Activated CD4-positive, alpha-beta T cell treated with anti-CD3 and anti-CD28 coated beads for 36 hours (primary cell): ENCODE data around the gene SLC22A4. TPM values are rescaled to one million over a fixed set of nuclear protein-coding genes. Genes with fewer than 3 reads are reported as not detected.
A peak's percentile ranks its signal among the peaks of the same experiment; 100 is the strongest.

Experiments
- ATAC-seq: fragments of 200-7000 bp; cut with Tn5 transposase; one replicate; pipeline ENCODE4 v1.10.0; 2021; ENCODE audit warnings: mild to moderate bottlenecking, moderate library complexity
- CTCF ChIA-PET: fragments of 350-600 bp; sonication (Branson Sonifier 250); formaldehyde crosslinking; loops from one replicate; lab custom pipeline; 2021; ENCODE audit warnings: antibody characterized with exemption; lab: Charles Lee
- POLR2A ChIA-PET: fragments of 350-600 bp; sonication (Branson Sonifier 250); formaldehyde crosslinking; loops from one replicate; lab custom pipeline; 2021; ENCODE audit warnings: antibody characterized with exemption, inconsistent platforms; lab: Charles Lee
- DNase-seq: peaks from one replicate; pipeline ENCODE4 v3.0.0-alpha.2; 2020
- H3K27ac Mint-ChIP-seq: one replicate; pipeline ENCODE4 v1.8.0; 2021; ENCODE audit warnings: mixed read lengths
- H3K27me3 Mint-ChIP-seq: one replicate; pipeline ENCODE4 v1.8.0; 2021; ENCODE audit warnings: mixed read lengths
- H3K36me3 Mint-ChIP-seq: one replicate; pipeline ENCODE4 v1.8.0; 2021; ENCODE audit warnings: low read depth, mixed read lengths
- H3K4me1 Mint-ChIP-seq: one replicate; pipeline ENCODE4 v1.8.0; 2021; ENCODE audit warnings: mixed read lengths
- H3K4me3 Mint-ChIP-seq: one replicate; pipeline ENCODE4 v1.8.0; 2021; ENCODE audit warnings: mild to moderate bottlenecking, moderate library complexity, mixed read lengths
- H3K9me3 Mint-ChIP-seq: one replicate; pipeline ENCODE4 v1.8.0; 2021; ENCODE audit warnings: low read depth, mixed read lengths
- intact Hi-C, 2 experiments: fragments of 100-400 bp; cut with DNase I in 1 of 2; cut with micrococcal nuclease in 1 of 2; formaldehyde crosslinking; loops; one replicate each; pipeline versions ENCODE4 v1.14.2 to v1.15.1; 2022 to 2024; cut with DNase I, micrococcal nuclease
- total RNA-seq, 2 experiments: library from RNA; stranded (reverse); gene quantifications; one replicate each; pipeline ENCODE4 v1.2.3, GENCODE V29; 2021

SLC22A4 gene
- total RNA-seq, 2 experiments from 2014 or later, result 0.66 to 1.1 TPM

- H3K4me1 Mint-ChIP-seq, result peaks cover 12% of the 10 kb centered on the region
- intact Hi-C loops, result no loop called here
- ChIA-PET CTCF (no interaction called here), POLR2A (no interaction called here)
- no peaks in the 10 kb centered on the region for H3K36me3 Mint-ChIP-seq
- ATAC-seq (no peak), DNase-seq (peak; percentile 5)
- H3K27ac Mint-ChIP-seq, result no peak within 1 kb of the TSS
- H3K9me3 Mint-ChIP-seq, result no peaks in the 10 kb centered on the region
- no peak within 1 kb of the TSS for H3K4me3 Mint-ChIP-seq
- H3K27me3 Mint-ChIP-seq, result peaks cover 6% of the 10 kb centered on the region
Measured at GRCh38 chr5:132257131-132258101, 36.8 kb upstream of the SLC22A4 start, which contains the start of gene PDLIM4. Gene PDLIM4 (plus strand): TSS chr5:132257696. CDS start chr5:132257735, 39 bp downstream.

- no peak overlapping the region for H3K4me3 Mint-ChIP-seq
Measured at GRCh38 chr5:132258102-132259068, 35.8 kb upstream of the SLC22A4 start.

GRCh38 chr5:132259069-132259851, 34.9 kb upstream of the SLC22A4 start:
- CTCF ChIA-PET, result interaction anchor here (0.6 to 1.2 kb wide), 2 partner anchors 16 to 66 kb away, joined by 5 to 6 read pairs; no protein-coding TSS in a partner anchor
- no peak overlapping the region for H3K4me3 Mint-ChIP-seq
- H3K27me3 Mint-ChIP-seq, result peaks cover 6% of the 10 kb centered on the region
- POLR2A ChIA-PET, result no interaction called here
- intact Hi-C loops, result no loop called here
- no peaks in the 10 kb centered on the region for H3K36me3 Mint-ChIP-seq
- H3K9me3 Mint-ChIP-seq, result no peaks in the 10 kb centered on the region
- peaks cover 22% of the 10 kb centered on the region for H3K4me1 Mint-ChIP-seq
- ATAC-seq (no peak), DNase-seq (peak; percentile 3)
- no peak overlapping the region for H3K27ac Mint-ChIP-seq

More at GRCh38 chr5:132258102-132259068, 35.8 kb upstream of the SLC22A4 start:
- CTCF ChIA-PET, result no interaction called here
- Mint-ChIP-seq H3K36me3 (no peaks in the 10 kb centered on the region), H3K4me1 (peaks cover 15% of the 10 kb centered on the region), H3K9me3 (no peaks in the 10 kb centered on the region), H3K27ac (no peak overlapping the region), H3K27me3 (peaks cover 6% of the 10 kb centered on the region)
- POLR2A ChIA-PET, result no interaction called here
- ATAC-seq (no peak), DNase-seq (peak; percentile 4)
- intact Hi-C loops, result no loop called here

- no peak overlapping the region for H3K4me3 Mint-ChIP-seq
- no peak overlapping the region for H3K27ac Mint-ChIP-seq
- intact Hi-C loops, result no loop called here
- CTCF ChIA-PET, result interaction anchor here (0.5 to 1.2 kb wide), 2 partner anchors 15 to 339 kb away, joined by 3 to 5 read pairs; no protein-coding TSS in a partner anchor
- POLR2A ChIA-PET, result no interaction called here
- H3K4me1 Mint-ChIP-seq, result peaks cover 27% of the 10 kb centered on the region
- peaks cover 6% of the 10 kb centered on the region for H3K27me3 Mint-ChIP-seq
- DNase-seq, result peak; percentile 33
- H3K36me3 Mint-ChIP-seq, result no peaks in the 10 kb centered on the region
- peak; percentile 34 for ATAC-seq
- no peaks in the 10 kb centered on the region for H3K9me3 Mint-ChIP-seq
Measured at GRCh38 chr5:132260051-132260450, 34.1 kb upstream of the SLC22A4 start.

DNA sequence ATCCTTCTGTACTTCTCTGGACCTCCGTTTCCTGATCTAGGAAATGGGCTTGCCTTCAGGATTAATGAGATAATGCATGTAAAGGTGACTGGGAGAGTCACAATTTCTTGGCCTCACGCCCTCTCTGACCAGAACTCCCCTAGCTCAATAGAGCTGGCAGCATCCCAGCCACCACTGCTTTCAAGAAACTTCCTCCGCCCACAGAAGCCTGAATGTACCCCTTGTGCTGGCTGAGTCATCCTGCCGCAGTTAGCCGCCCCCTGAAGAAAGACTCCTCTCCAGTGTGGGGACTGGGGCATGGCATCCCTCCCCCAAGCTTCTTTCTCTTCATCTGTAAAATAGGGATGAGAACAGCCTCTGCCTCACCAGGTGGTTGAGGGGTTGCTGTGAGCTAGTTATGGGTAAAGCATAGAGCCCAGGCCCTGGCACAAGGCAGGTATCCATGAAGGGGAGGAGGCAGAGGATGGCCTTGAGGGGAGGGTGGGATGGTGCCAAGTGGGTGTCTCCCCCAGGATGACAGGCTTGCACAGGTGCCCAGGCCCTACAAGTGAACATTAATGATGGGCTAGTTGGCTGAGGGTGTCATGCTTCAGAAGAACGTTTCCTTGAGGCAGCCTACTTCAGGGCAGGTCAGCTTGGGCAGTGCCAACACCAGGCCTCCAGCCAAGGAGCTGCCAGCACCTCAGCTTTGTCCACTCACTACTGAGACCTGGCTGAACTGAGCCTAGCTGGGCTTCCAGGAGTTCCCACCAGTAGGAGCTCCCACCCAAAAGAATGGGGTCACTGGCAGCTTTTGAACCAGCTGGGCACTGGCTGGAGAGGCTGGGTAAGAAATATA, 33.3 kb upstream of the SLC22A4 start:
- Mint-ChIP-seq H3K36me3 (no peaks in the 10 kb centered on the region), H3K27ac (no peak overlapping the region), H3K4me3 (no peak overlapping the region), H3K4me1 (peaks cover 27% of the 10 kb centered on the region), H3K9me3 (no peaks in the 10 kb centered on the region), H3K27me3 (peaks cover 6% of the 10 kb centered on the region)
- ChIA-PET CTCF (interaction anchor here (1.1 to 1.6 kb wide), 4 partner anchors 14 to 240 kb away, joined by 4 to 5 read pairs (median 4); no protein-coding TSS in a partner anchor), POLR2A (interaction anchor here (0.6 to 0.9 kb wide), 2 partner anchors 10 to 62 kb away, joined by 3 read pairs; no protein-coding TSS in a partner anchor)
- intact Hi-C loops, result no loop called here
- DNase-seq, result peak; percentile 65
- ATAC-seq, result peak; percentile 63

DNA sequence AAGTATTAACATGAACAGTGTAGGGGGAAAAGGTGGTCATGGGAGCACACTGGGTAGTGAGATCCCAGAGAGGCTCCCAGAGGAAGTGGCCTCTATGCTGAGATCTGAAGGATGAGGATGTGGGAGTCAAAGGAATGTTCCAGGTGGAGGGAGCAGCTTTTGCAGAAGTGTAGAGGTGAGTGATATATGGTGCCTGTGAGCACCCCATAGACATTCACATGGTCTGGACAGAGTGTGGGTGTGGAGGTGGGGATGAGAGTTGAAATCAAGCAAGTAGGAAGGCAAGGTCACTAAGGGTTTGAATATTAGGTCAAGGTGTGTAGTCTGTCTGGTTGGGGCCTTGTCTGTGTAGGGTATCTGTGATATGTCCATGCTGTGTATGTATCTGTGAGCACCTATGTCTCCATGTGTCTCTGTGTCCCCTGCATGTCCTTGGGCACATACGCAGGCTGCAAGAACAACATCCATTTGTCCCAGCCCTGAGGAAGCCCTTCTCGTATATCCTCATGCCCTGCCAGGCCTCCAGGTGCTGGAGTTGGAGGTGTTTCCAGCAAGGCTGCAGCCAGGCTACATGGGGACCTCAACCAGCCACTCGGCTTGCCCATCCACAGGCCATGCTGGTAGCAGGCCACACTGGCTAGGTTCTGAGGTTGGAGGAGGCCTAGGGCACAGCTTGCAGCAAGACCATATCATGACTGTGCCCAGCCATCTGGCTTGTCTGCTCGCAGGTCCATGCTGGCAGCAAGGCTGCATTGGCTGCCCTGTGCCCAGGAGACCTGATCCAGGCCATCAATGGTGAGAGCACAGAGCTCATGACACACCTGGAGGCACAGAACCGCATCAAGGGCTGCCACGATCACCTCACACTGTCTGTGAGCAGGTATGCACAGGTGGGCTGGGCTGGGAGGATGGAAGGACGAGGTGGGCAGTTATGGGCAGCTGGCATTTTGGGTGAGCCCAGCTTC, 32.0 kb upstream of the SLC22A4 start:
- Mint-ChIP-seq H3K36me3 (no peaks in the 10 kb centered on the region), H3K27me3 (no peaks in the 10 kb centered on the region), H3K9me3 (no peaks in the 10 kb centered on the region), H3K4me1 (peaks cover 27% of the 10 kb centered on the region), H3K4me3 (no peak overlapping the region), H3K27ac (no peak overlapping the region)
- POLR2A ChIA-PET, result interaction anchor here (0.8 to 1.0 kb wide), 2 partner anchors 32 to 107 kb away, joined by 3 read pairs; partner anchors contain the start of genes SLC22A4 and SLC22A5
- ATAC-seq (no peak), DNase-seq (no peak)
- intact Hi-C loops, result no loop called here
- CTCF ChIA-PET, result interaction anchor here (1.1 to 1.8 kb wide), 4 partner anchors 10 to 239 kb away, joined by 4 to 7 read pairs (median 4); no protein-coding TSS in a partner anchor

DNA sequence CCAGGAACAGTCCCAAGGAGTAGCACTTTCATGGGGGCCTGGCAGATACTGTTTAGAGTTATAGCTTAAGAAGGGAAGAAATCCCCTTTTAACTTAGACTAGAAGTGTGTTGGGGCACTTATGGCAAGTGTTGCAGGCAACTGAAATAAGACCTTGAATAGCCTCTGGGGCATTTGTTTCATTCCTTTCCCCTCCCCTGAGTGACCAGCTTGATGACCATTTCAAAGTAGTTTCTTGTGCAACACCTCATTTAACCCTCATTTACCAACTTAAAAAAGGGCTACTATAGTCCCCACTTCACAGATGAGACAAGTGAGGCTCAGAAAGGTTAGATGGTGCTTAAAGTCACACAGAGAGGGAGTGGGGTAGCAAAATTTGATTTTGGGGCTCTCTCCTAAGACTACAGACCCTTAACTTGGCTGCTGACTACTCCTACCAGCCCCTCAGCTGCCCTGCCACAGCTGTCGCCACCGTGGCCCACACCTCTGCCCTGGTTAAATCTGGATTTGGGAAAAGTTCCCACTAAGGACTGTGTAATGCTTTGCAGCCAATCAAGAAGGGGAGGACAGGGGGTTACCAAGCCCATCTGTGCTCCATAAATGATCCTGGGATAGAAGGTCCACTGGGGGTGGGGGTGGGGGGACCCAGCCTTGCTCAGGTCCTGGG, 31.2 kb upstream of the SLC22A4 start:
- Mint-ChIP-seq H3K4me1 (peaks cover 27% of the 10 kb centered on the region), H3K36me3 (no peaks in the 10 kb centered on the region), H3K4me3 (no peak overlapping the region), H3K9me3 (no peaks in the 10 kb centered on the region), H3K27me3 (no peaks in the 10 kb centered on the region), H3K27ac (no peak overlapping the region)
- CTCF ChIA-PET, result interaction anchor here (0.6 to 1.8 kb wide), 2 partner anchors 10 to 1136 kb away, joined by 3 to 7 read pairs; no protein-coding TSS in a partner anchor
- POLR2A ChIA-PET, result interaction anchor here (0.8 to 1.0 kb wide), 3 partner anchors 31 to 106 kb away, joined by 3 read pairs; partner anchors contain the start of genes SLC22A4 and SLC22A5
- DNase-seq (no peak), ATAC-seq (no peak)
- intact Hi-C loops, result no loop called here

DNA sequence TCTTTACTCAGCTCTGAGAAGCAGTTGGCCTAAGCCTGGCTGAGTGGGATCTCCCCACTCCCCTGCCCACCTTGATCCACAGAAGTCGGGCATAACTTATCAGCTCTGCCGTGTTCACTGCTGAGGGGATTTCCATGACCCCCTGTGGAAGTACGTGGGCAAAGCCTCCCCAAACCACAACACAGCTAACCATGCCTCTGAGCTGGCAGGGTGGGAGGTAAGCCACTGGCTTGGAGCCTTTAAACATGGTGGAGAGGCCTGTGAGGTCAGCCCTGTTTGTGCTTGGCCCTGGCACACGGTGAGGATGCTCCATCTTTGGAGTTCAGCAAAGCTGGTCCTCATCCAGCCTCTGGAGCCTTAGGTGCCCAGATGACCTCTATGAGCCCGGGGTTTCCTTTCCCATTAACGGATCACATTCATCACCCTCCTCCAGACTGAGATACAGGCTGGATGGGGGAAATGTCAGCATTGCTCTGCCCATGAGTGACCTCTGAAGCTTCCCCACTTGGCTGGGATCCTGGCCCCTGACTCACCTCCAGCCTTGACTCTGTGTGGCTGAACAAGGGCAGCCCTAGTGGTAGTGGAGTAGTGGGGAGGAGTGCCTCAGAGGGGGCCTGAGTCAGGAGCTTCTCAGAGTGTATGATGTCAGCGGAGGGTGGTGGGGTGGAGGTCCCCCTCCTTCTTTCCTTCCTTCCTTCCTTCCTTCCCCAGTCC, 30.5 kb upstream of the SLC22A4 start:
- H3K36me3 Mint-ChIP-seq, result no peaks in the 10 kb centered on the region

More for the DNA sequence above, 30.5 kb upstream of the SLC22A4 start:
- ATAC-seq (peak; percentile 57), DNase-seq (peak; percentile 37)
- no peaks in the 10 kb centered on the region for H3K9me3 Mint-ChIP-seq
- H3K27ac Mint-ChIP-seq, result no peak overlapping the region
- ChIA-PET CTCF (interaction anchor here (0.6 to 1.8 kb wide), 5 partner anchors 9 to 1135 kb away, joined by 3 to 7 read pairs (median 4); no protein-coding TSS in a partner anchor), POLR2A (interaction anchor here (1.0 kb wide), 1 partner anchor 30 kb away, joined by 3 read pairs; the partner anchor contains the start of gene SLC22A4)
- H3K4me1 Mint-ChIP-seq, result peaks cover 27% of the 10 kb centered on the region
- intact Hi-C loops, result no loop called here
- no peak overlapping the region for H3K4me3 Mint-ChIP-seq
- no peaks in the 10 kb centered on the region for H3K27me3 Mint-ChIP-seq
